ENCODE data around the gene ARL4C. TPM values are rescaled to one million over a fixed set of nuclear protein-coding genes. Genes with fewer than 3 reads are reported as not detected.
A peak's percentile ranks its signal among the peaks of the same experiment; 100 is the strongest.

The ARL4C gene, protein sequence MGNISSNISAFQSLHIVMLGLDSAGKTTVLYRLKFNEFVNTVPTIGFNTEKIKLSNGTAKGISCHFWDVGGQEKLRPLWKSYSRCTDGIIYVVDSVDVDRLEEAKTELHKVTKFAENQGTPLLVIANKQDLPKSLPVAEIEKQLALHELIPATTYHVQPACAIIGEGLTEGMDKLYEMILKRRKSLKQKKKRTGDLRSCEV
- 23.7 TPM for polyA plus RNA-seq (2013, experiment 1 of 2)
- 23.8 TPM for polyA plus RNA-seq (2013, experiment 2 of 2)

DNA sequence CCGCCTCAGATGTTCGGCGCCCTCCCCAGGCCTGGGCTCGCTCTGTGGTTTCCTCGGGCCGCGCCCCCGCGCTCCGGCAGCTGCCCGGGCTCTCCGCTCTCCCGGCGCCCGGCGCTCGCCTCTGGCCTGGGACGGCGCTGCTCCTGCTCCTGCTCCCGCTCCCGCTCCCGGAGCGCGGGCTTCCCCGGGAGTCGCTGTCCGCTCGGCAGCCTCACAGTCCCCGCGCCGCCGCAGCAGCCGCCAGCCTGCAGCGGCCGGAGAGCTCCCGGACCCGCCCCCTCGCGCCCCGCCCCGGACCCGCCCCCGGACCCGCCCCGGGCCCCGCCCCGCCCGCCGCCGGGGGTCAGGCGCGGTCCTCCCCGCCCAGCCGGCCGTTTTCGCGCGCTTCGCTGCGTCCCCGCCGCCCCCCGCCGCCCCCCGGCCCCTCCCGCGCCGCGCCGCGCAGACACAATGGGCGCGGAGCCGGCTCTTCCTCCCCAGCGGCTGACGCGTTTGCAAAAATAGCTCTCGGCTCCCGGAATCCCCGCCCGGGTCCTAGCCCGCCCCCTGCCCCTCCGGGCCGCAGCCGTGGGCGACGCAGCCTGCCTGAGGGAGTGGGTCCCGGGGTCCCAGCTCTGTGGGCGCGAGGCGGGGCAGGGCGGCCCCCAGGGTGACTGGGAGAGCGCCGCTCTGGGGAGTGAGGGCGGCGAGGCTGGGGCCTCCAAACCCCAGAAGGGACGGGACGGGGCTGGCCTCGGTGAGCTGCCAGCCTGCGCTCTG lies at the start of gene ARL4C:
ARL4C (minus strand) TSS at position 247 of the 759 bp plus-strand sequence. CDS start 495 bp downstream, outside the sequence.
- H3K27me3 ChIP-seq (ENCODE audit: insufficient read depth, low read length, poor library complexity) = no peaks in the 10 kb centered on the region
- no peak within 1 kb of the TSS for H2BK120ac ChIP-seq (ENCODE audit: low read depth, low read length)
- H3K56ac ChIP-seq (ENCODE audit: low read length) = peak within 1 kb of the TSS; percentile 95
- peak within 1 kb of the TSS; percentile 95 for H3K4ac ChIP-seq (ENCODE audit: low read depth, low read length)
- no peak within 1 kb of the TSS for H4K5ac ChIP-seq (ENCODE audit: low read length)
- H2AK5ac ChIP-seq (ENCODE audit: low read length) = no peak within 1 kb of the TSS
- peak within 1 kb of the TSS; percentile 15 for H3K27ac ChIP-seq (ENCODE audit: low read depth, low read length)
- H3K23ac ChIP-seq (ENCODE audit: low read length) = peak within 1 kb of the TSS; percentile 95
- peak within 1 kb of the TSS; percentile 93 for H3K18ac ChIP-seq (ENCODE audit: low read length)
- DNase-seq = peak; percentile 81
- H3K36me3 ChIP-seq (ENCODE audit: control insufficient read depth, insufficient read depth, low read length) = no peaks in the 10 kb centered on the region
- peak within 1 kb of the TSS; percentile 54 for H3K4me3 ChIP-seq (ENCODE audit: low read length)
- H3K4me1 ChIP-seq (ENCODE audit: control insufficient read depth, low read depth, low read length) = no peaks in the 10 kb centered on the region
- peak within 1 kb of the TSS; percentile 89 for H3K9ac ChIP-seq (ENCODE audit: low read length)
- H2BK15ac ChIP-seq (replicated peaks; ENCODE audit: low read depth) = peak within 1 kb of the TSS; percentile 21
- peak within 1 kb of the TSS; percentile 99 for H3K4me2 ChIP-seq (ENCODE audit: low read length)
- H3K79me2 ChIP-seq (ENCODE audit: control insufficient read depth, insufficient read depth, low read length) = peaks cover 11% of the 10 kb centered on the region
- no CpG with 5 or more reads among the region's 100 CpGs for WGBS (ENCODE audit: extremely low coverage, insufficient coverage, low lambda C conversion rate)
- H2BK5ac ChIP-seq (ENCODE audit: low read length) = peak within 1 kb of the TSS; percentile 25
- peaks cover 11% of the 10 kb centered on the region for H3K79me1 ChIP-seq (ENCODE audit: low read length)
- no peak within 1 kb of the TSS for H4K8ac ChIP-seq (ENCODE audit: low read depth, low read length)

DNA sequence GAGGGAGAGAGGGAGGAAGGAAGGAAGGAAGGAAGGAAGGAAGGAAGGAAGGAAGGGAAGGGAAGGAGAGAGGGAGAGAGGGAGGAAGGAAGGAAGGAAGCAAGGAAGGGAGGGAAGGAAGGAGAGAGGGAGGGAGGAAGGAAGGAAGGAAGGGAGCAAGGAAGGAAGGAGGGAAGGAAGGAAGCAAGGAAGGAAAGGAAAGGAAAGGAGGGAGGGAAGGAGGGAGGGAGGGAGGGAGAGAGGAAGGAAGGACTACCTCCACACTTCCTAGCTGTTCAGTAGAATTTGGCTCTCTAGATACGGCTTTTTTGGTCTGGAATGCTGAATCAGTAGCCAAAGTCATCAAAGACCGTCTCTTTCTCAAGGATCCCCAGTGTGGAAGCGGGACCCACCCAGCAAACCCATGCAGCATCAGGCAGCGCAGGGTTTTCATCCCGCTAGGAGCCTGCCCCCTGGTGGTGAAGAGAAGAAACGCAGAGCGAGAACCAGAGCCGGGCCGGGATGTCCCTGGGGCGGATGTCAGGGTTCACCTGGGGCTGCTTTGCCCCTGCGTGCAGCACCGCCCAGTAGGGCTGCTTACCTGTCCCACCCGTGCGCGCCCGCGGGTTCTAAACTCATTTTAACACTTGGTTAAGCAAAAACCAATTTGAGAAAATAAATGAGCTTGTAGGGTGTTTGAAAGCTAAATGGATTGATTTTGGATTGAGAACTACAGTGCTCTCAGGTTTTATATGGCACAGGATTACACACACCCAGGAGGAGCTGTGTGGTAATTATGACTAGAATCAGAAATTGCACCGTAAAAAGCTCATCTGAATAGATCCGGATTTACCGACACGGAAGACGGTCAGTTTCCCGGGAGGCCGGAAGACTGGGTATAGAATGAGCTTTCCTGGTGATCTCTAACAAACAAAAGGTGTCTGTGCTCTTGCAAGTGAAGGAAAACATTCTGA lies 48.1 kb upstream of the ARL4C start:
- H2BK120ac ChIP-seq (ENCODE audit: low read depth, low read length) = no peak overlapping the region
- H2AK5ac ChIP-seq (ENCODE audit: low read length) = no peak overlapping the region
- WGBS (ENCODE audit: extremely low coverage, insufficient coverage, low lambda C conversion rate) = no CpG with 5 or more reads among the region's 24 CpGs
- H3K23ac ChIP-seq (ENCODE audit: low read length) = no peak overlapping the region
- H3K27me3 ChIP-seq (ENCODE audit: insufficient read depth, low read length, poor library complexity) = no peaks in the 10 kb centered on the region
- H3K4me2 ChIP-seq (ENCODE audit: low read length) = peak overlapping the region; percentile 40
- H3K79me1 ChIP-seq (ENCODE audit: low read length) = no peaks in the 10 kb centered on the region
- H2BK5ac ChIP-seq (ENCODE audit: low read length) = peak overlapping the region; percentile 43
- peak; percentile 83 for DNase-seq
- H3K56ac ChIP-seq (ENCODE audit: low read length) = peak overlapping the region; percentile 65
- peak overlapping the region; percentile 44 for H3K18ac ChIP-seq (ENCODE audit: low read length)
- no peaks in the 10 kb centered on the region for H3K36me3 ChIP-seq (ENCODE audit: control insufficient read depth, insufficient read depth, low read length)
- no peaks in the 10 kb centered on the region for H3K79me2 ChIP-seq (ENCODE audit: control insufficient read depth, insufficient read depth, low read length)
- no peak overlapping the region for H4K8ac ChIP-seq (ENCODE audit: low read depth, low read length)
- H3K27ac ChIP-seq (ENCODE audit: low read depth, low read length) = no peak overlapping the region
- H3K9ac ChIP-seq (ENCODE audit: low read length) = peak overlapping the region; percentile 49
- H3K4me1 ChIP-seq (ENCODE audit: control insufficient read depth, low read depth, low read length) = peaks cover 9% of the 10 kb centered on the region
- H2BK15ac ChIP-seq (replicated peaks; ENCODE audit: low read depth) = peak overlapping the region; percentile 11
- H4K5ac ChIP-seq (ENCODE audit: low read length) = no peak overlapping the region
- H3K4me3 ChIP-seq (ENCODE audit: low read length) = no peak overlapping the region
- H3K4ac ChIP-seq (ENCODE audit: low read depth, low read length) = no peak overlapping the region

DNA sequence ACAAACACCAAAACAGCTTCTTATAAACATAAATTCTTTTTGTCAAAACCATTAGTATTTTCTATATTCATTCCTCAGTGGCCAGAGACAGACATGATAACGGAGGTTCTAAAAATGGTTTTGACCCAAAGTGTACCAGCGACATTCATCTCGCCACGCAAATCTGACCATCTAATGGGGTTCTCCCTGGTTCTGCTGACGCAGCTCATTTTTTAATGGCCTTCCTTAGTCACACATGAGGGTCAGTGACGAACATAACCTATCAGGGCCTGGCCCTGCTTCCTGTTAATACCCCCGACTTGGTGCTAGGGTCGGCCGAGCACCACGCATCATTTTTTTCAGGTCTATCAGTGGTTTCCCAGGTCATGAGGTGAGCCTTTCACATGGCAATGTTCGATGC lies 45.9 kb upstream of the ARL4C start:
- H3K4me1 ChIP-seq (ENCODE audit: control insufficient read depth, low read depth, low read length) = peaks cover 2% of the 10 kb centered on the region
- no peak overlapping the region for H3K4ac ChIP-seq (ENCODE audit: low read depth, low read length)
- H4K5ac ChIP-seq (ENCODE audit: low read length) = no peak overlapping the region
- H3K23ac ChIP-seq (ENCODE audit: low read length) = no peak overlapping the region
- H3K79me2 ChIP-seq (ENCODE audit: control insufficient read depth, insufficient read depth, low read length) = no peaks in the 10 kb centered on the region
- no peak overlapping the region for H3K18ac ChIP-seq (ENCODE audit: low read length)
- no peak overlapping the region for H3K9ac ChIP-seq (ENCODE audit: low read length)
- no peaks in the 10 kb centered on the region for H3K36me3 ChIP-seq (ENCODE audit: control insufficient read depth, insufficient read depth, low read length)
- no peak for DNase-seq
- H4K8ac ChIP-seq (ENCODE audit: low read depth, low read length) = no peak overlapping the region
- no peak overlapping the region for H2BK120ac ChIP-seq (ENCODE audit: low read depth, low read length)
- H3K56ac ChIP-seq (ENCODE audit: low read length) = no peak overlapping the region
- H3K4me3 ChIP-seq (ENCODE audit: low read length) = no peak overlapping the region
- H2AK5ac ChIP-seq (ENCODE audit: low read length) = no peak overlapping the region
- no peaks in the 10 kb centered on the region for H3K79me1 ChIP-seq (ENCODE audit: low read length)
- no peak overlapping the region for H3K27ac ChIP-seq (ENCODE audit: low read depth, low read length)
- no peak overlapping the region for H3K4me2 ChIP-seq (ENCODE audit: low read length)
- no peak overlapping the region for H2BK5ac ChIP-seq (ENCODE audit: low read length)
- WGBS (ENCODE audit: extremely low coverage, insufficient coverage, low lambda C conversion rate) = no CpG with 5 or more reads among the region's 11 CpGs
- H2BK15ac ChIP-seq (replicated peaks; ENCODE audit: low read depth) = no peak overlapping the region
- H3K27me3 ChIP-seq (ENCODE audit: insufficient read depth, low read length, poor library complexity) = no peaks in the 10 kb centered on the region

DNA sequence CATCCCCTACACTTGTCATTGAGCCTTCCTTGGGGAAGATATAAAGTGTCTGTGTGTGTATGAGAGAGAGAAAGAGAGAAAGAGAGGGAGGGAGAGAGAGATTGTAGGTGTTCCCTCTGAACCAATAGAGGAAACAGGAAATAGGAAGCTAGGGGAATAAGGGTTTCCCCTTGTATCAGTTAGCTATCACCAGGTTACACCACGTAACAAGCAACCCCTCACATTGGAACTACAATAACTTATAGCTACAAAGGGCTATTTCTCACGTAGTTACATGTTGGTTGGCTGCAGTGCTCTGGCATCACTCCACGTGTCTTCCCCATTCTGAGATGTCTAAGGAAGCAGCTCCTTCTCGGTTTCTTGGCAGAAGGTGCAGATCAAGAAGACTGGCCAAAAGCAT lies 41.0 kb upstream of the ARL4C start:
- H3K27ac ChIP-seq (ENCODE audit: low read depth, low read length) = no peak overlapping the region
- H2BK5ac ChIP-seq (ENCODE audit: low read length) = no peak overlapping the region
- H3K56ac ChIP-seq (ENCODE audit: low read length) = no peak overlapping the region
- H4K8ac ChIP-seq (ENCODE audit: low read depth, low read length) = no peak overlapping the region
- H3K4me1 ChIP-seq (ENCODE audit: control insufficient read depth, low read depth, low read length) = no peaks in the 10 kb centered on the region
- H3K36me3 ChIP-seq (ENCODE audit: control insufficient read depth, insufficient read depth, low read length) = no peaks in the 10 kb centered on the region
- no peak overlapping the region for H2AK5ac ChIP-seq (ENCODE audit: low read length)
- H2BK120ac ChIP-seq (ENCODE audit: low read depth, low read length) = no peak overlapping the region
- WGBS (ENCODE audit: extremely low coverage, insufficient coverage, low lambda C conversion rate) = no CpG with 5 or more reads among the region's 4 CpGs
- H4K5ac ChIP-seq (ENCODE audit: low read length) = no peak overlapping the region
- no peaks in the 10 kb centered on the region for H3K79me1 ChIP-seq (ENCODE audit: low read length)
- H3K4me2 ChIP-seq (ENCODE audit: low read length) = no peak overlapping the region
- DNase-seq = no peak
- H3K23ac ChIP-seq (ENCODE audit: low read length) = no peak overlapping the region
- H3K27me3 ChIP-seq (ENCODE audit: insufficient read depth, low read length, poor library complexity) = no peaks in the 10 kb centered on the region
- H3K9ac ChIP-seq (ENCODE audit: low read length) = no peak overlapping the region
- no peak overlapping the region for H3K4me3 ChIP-seq (ENCODE audit: low read length)
- H3K79me2 ChIP-seq (ENCODE audit: control insufficient read depth, insufficient read depth, low read length) = no peaks in the 10 kb centered on the region
- H2BK15ac ChIP-seq (replicated peaks; ENCODE audit: low read depth) = no peak overlapping the region
- no peak overlapping the region for H3K4ac ChIP-seq (ENCODE audit: low read depth, low read length)
- H3K18ac ChIP-seq (ENCODE audit: low read length) = no peak overlapping the region

DNA sequence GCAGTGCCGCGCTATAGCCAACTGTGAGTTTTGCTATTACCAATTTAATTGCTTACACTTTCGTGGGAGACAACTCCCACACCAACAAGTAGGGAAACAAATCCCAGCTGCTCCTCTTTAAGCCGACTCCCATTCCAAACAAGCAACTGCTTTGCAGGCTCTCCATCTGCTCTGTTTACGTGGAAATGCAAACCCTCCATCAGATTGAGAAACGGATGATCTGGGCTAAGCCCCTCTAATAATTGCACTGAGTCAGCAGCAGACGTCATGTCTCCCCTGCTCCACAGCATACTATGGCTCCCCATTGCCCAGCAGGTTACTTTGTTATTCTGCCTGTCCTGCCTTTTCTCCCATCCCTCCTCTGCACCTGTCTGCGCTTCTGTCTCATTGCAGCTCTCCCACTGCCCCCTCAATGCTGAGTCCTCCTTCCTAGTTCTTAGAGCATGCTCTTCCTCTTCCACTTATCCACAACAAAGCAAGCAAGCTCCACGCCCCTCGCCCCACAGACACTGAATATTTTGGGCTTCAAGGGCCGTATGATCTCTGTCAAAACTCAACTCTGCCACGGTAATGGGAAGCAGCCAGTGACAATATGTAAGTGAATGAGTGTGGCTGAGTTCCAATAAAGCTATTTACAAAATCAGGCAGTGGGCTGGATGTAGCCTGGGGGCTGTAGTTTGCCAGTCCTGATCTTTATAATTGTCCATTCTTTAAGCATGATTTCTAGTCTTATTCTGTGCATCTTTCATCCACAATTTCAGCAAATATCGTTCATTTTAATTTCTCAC lies 39.5 kb upstream of the ARL4C start:
- no peak overlapping the region for H4K5ac ChIP-seq (ENCODE audit: low read length)
- H3K79me2 ChIP-seq (ENCODE audit: control insufficient read depth, insufficient read depth, low read length) = no peaks in the 10 kb centered on the region
- H3K4ac ChIP-seq (ENCODE audit: low read depth, low read length) = no peak overlapping the region
- H3K79me1 ChIP-seq (ENCODE audit: low read length) = no peaks in the 10 kb centered on the region
- no peak for DNase-seq
- no peaks in the 10 kb centered on the region for H3K36me3 ChIP-seq (ENCODE audit: control insufficient read depth, insufficient read depth, low read length)
- H2AK5ac ChIP-seq (ENCODE audit: low read length) = no peak overlapping the region
- no peaks in the 10 kb centered on the region for H3K27me3 ChIP-seq (ENCODE audit: insufficient read depth, low read length, poor library complexity)
- H2BK15ac ChIP-seq (replicated peaks; ENCODE audit: low read depth) = no peak overlapping the region
- H3K56ac ChIP-seq (ENCODE audit: low read length) = no peak overlapping the region
- no peak overlapping the region for H2BK5ac ChIP-seq (ENCODE audit: low read length)
- H3K4me3 ChIP-seq (ENCODE audit: low read length) = no peak overlapping the region
- H4K8ac ChIP-seq (ENCODE audit: low read depth, low read length) = no peak overlapping the region
- H3K4me1 ChIP-seq (ENCODE audit: control insufficient read depth, low read depth, low read length) = no peaks in the 10 kb centered on the region
- H2BK120ac ChIP-seq (ENCODE audit: low read depth, low read length) = no peak overlapping the region
- H3K9ac ChIP-seq (ENCODE audit: low read length) = no peak overlapping the region
- H3K23ac ChIP-seq (ENCODE audit: low read length) = no peak overlapping the region
- no peak overlapping the region for H3K18ac ChIP-seq (ENCODE audit: low read length)
- WGBS (ENCODE audit: extremely low coverage, insufficient coverage, low lambda C conversion rate) = no CpG with 5 or more reads among the region's 13 CpGs
- no peak overlapping the region for H3K27ac ChIP-seq (ENCODE audit: low read depth, low read length)
- H3K4me2 ChIP-seq (ENCODE audit: low read length) = no peak overlapping the region

All from mesendoderm (in vitro differentiated cells).